ENCODE results near the gene NPS. TPM values are rescaled to one million over a fixed set of nuclear protein-coding genes. Genes with fewer than 3 reads are reported as not detected.

Gene NPS
- total and polyA plus RNA-seq, 2 experiments from 2014 or later = not detected

DNA sequence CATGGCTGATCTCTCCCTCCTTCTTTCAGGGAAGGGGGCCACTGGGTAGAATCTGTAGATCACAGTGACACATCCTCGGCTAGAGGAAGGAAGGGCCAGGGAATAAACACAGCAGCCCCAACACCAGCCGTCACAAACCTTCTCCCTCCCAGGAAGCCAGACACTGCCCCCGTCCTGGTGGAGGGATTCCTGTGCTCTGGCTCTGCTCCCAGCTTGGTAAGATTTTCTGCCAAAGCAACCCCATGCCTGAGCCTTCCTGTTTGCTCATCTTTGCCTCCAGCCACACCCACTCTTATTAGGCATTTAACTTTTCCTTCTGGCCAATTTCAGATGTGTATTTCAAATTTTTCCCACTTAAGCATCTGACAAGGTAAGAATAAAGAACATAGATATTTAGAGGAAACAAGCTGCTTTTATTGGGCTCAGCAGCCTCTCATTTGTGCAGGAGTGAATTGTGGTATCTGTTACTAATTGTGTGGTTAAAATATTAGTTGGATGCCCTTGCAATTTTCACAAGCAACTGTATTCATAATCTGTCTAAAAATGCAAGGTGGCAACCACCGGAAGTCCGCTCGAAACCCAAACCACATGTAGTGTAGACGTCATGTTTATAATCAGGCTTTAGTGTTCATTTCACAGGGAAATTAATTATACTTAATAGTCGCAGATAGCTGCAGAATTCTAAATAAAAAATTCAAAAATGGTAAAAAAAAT is 13.2 kb upstream of the NPS start:
- Histone ChIP-seq H2AFZ (no peak overlapping the region), H3K36me3 (replicated peaks; ENCODE audit: insufficient read depth, low read depth) (no peaks in the 10 kb centered on the region), H3K4me2 (no peak overlapping the region), H3K4me3 (no peak overlapping the region), H4K20me1 (ENCODE audit: insufficient read depth, poor library complexity, severe bottlenecking) (no peaks in the 10 kb centered on the region), H3K9me3 (ENCODE audit: low read depth) (no peaks in the 10 kb centered on the region), H3K9me2 (replicated peaks; ENCODE audit: insufficient read depth) (no peaks in the 10 kb centered on the region), H3K27ac (no peak overlapping the region), H3K4me1 (ENCODE audit: insufficient read depth) (no peaks in the 10 kb centered on the region), H3K27me3 (no peaks in the 10 kb centered on the region), H3K79me2 (no peaks in the 10 kb centered on the region)
- no peak for TF ChIP-seq EZH2phosphoT487 (IDR thresholded peaks at IDR 0.05; ENCODE audit: low read depth, severe bottlenecking, unreplicated experiment)
- TF ChIP-seq, protein P1, sequence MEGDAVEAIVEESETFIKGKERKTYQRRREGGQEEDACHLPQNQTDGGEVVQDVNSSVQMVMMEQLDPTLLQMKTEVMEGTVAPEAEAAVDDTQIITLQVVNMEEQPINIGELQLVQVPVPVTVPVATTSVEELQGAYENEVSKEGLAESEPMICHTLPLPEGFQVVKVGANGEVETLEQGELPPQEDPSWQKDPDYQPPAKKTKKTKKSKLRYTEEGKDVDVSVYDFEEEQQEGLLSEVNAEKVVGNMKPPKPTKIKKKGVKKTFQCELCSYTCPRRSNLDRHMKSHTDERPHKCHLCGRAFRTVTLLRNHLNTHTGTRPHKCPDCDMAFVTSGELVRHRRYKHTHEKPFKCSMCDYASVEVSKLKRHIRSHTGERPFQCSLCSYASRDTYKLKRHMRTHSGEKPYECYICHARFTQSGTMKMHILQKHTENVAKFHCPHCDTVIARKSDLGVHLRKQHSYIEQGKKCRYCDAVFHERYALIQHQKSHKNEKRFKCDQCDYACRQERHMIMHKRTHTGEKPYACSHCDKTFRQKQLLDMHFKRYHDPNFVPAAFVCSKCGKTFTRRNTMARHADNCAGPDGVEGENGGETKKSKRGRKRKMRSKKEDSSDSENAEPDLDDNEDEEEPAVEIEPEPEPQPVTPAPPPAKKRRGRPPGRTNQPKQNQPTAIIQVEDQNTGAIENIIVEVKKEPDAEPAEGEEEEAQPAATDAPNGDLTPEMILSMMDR (IDR thresholded peaks at IDR 0.05; ENCODE audit: poor library complexity) = no peak
- TF ChIP-seq EZH2 (IDR thresholded peaks at IDR 0.05; ENCODE audit: borderline replicate concordance) = no peak
- DNase-seq (ENCODE audit: low spot score) = no peak
- whole genome bisulfite sequencing (ENCODE audit: low lambda C conversion rate, missing lambda C conversion rate) = 81% methylated on average over 8 of the region's 8 CpGs

DNA sequence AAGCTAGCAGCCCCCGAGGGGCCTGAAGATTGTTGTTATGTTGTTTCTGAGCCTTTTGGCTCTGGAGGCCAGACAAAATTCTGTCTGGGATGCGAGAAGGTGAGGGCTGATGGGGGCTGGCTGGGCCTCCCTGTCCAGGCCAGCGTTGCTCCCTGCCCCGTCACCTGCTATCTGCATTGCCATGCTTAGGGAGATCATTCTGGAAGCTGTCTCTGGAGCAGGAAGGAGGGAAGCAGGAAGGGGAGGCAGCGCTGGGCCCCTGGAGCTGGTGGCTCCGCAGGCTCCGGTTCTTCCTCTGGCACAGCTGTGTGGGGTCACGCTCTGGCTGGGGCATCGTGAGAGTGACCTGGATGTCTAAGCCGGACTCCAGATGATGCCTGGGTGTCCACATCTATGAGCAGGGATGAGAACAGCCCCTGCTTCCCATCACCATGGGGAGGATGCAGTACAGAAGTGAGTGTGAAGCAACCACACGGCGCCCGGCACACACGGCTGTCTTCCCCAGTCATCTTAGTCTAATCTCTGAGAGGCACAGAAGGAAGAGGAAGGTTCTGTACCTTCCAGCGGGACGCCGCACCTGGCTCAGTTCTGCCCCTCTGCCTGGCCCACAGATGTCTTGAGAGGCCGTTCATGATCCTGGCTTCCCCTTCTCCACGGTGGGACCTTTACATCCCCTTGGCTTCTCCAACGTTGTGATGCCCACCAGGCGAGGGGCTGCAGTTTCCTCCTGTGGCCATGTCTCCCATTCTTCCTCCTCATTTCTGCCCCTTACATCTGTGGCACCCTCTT is 11.9 kb upstream of the NPS start:
- Histone ChIP-seq H3K36me3 (replicated peaks; ENCODE audit: insufficient read depth, low read depth) (no peaks in the 10 kb centered on the region), H2AFZ (no peak overlapping the region), H3K4me3 (no peak overlapping the region), H3K9me2 (replicated peaks; ENCODE audit: insufficient read depth) (no peaks in the 10 kb centered on the region), H4K20me1 (ENCODE audit: insufficient read depth, poor library complexity, severe bottlenecking) (no peaks in the 10 kb centered on the region), H3K79me2 (no peaks in the 10 kb centered on the region), H3K4me2 (no peak overlapping the region), H3K9me3 (ENCODE audit: low read depth) (no peaks in the 10 kb centered on the region), H3K27me3 (no peaks in the 10 kb centered on the region), H3K27ac (no peak overlapping the region), H3K4me1 (ENCODE audit: insufficient read depth) (no peaks in the 10 kb centered on the region)
- no peak for DNase-seq (ENCODE audit: low spot score)
- 92% methylated on average over 21 of the region's 21 CpGs for WGBS (ENCODE audit: low lambda C conversion rate, missing lambda C conversion rate)
- TF ChIP-seq, protein P1 (IDR thresholded peaks at IDR 0.05; ENCODE audit: poor library complexity) = no peak
- TF ChIP-seq EZH2 (IDR thresholded peaks at IDR 0.05; ENCODE audit: borderline replicate concordance) = no peak
- no peak for TF ChIP-seq EZH2phosphoT487 (IDR thresholded peaks at IDR 0.05; ENCODE audit: low read depth, severe bottlenecking, unreplicated experiment)

DNA sequence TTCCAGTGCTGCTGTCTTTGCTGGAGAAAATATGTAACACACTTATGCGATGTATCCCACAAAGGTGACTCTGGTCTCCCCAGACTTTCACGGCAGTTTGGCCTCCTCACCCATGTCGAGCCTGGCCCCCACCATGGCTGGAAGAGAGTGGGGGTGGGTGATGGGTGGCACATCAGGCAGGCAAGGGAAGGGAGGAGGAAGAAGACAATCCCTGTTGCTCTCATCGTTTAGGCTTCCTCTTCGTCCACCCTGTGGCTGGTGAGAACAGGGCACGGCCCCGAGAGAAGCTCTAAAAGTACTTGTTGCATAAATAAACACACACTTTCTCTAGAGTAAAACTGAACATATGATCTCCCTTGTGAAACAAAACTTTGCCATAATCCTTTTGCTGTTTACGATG is 11.2 kb upstream of the NPS start:
- 82% methylated on average over 8 of the region's 8 CpGs for WGBS (ENCODE audit: low lambda C conversion rate, missing lambda C conversion rate)

More for the DNA sequence above, 11.2 kb upstream of the NPS start:
- H3K27ac ChIP-seq = no peak overlapping the region
- no peaks in the 10 kb centered on the region for H3K4me1 ChIP-seq (ENCODE audit: insufficient read depth)
- H3K79me2 ChIP-seq = no peaks in the 10 kb centered on the region
- TF ChIP-seq, protein P1 (IDR thresholded peaks at IDR 0.05; ENCODE audit: poor library complexity) = no peak
- no peak overlapping the region for H2AFZ ChIP-seq
- H4K20me1 ChIP-seq (ENCODE audit: insufficient read depth, poor library complexity, severe bottlenecking) = no peaks in the 10 kb centered on the region
- no peak overlapping the region for H3K4me3 ChIP-seq
- no peak for DNase-seq (ENCODE audit: low spot score)
- H3K27me3 ChIP-seq = no peaks in the 10 kb centered on the region
- no peaks in the 10 kb centered on the region for H3K9me3 ChIP-seq (ENCODE audit: low read depth)
- H3K4me2 ChIP-seq = no peak overlapping the region
- H3K9me2 ChIP-seq (replicated peaks; ENCODE audit: insufficient read depth) = no peaks in the 10 kb centered on the region
- H3K36me3 ChIP-seq (replicated peaks; ENCODE audit: insufficient read depth, low read depth) = no peaks in the 10 kb centered on the region

Data from hepatocyte (in vitro differentiated cells).